HG02970 (cell line): Measurements from ENCODE around the gene PI4KA.

ENCODE experiments used
- ATAC-seq: cut with Tn5 transposase; IDR thresholded peaks from one replicate; pipeline ENCODE4 v1.9.1; 2021; ENCODE audit warnings: mild to moderate bottlenecking, moderate library complexity, moderate number of reproducible peaks; ENCODE audit not compliant: unreplicated experiment, low FRiP score

PI4KA gene

DNA sequence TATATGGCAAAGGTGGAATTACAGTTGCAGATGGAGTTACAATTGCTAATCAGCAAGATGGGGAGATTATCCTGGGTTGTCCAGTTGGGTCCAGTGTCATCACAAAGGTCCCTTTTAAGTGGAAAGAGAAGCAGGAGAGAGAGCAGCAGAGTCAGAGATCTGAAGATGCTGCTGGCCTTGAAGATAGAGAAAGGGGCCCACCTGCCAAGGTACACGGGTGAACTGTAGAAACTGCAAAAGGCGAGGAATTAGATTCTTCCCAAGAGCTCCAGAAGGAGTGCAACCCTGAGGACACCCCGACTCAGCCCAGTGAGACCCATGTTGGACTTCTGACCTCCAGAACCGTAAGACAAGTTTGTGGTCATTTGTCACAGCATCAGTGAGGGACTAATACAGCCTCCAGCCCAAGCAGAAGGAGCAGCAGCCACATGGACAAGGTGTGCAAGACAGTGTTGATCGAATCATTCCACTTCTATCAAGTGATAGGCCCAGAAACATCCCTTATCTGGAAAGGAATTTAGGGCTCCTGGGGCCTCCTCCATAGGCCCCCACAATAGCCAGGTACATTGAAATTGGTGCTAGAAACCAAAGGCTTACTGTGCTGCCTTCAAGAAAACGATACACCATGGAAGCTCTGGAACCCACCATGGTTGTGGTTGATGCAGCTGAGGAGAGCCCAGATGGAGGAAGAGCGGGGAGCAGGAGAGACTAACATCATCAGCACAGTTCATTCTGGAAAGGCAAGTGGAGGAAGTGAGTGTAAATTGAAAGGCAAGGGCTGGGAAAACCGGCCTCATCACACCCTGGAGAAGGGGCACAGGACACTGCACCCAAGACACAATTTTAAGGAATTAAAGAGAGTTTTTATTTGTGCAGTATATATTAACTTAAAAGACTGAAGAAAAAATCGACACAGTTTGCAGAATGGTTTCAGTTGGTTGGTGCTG, 23.5 kb upstream of the PI4KA start:
- ATAC-seq: no peak

DNA sequence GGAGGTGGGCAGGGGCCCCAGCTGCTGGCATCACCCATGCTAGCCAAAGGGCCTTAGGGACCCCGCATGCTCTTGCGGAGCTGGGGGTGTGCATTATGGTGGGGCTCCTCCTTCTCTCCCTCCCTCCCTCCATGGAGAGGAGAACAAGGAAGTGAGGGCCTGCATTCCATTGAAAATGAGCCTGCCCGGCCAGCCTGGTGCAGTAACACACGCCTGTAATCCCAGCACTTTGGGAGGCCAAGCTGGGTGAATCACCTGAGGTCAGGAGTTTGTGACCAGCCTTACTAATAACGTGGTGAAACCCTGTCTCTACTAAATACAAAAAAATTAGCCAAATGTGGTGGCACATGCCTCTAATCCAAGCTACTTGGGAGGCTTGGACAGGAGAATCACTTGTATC, 22.6 kb upstream of the PI4KA start:
- no peak for ATAC-seq

DNA sequence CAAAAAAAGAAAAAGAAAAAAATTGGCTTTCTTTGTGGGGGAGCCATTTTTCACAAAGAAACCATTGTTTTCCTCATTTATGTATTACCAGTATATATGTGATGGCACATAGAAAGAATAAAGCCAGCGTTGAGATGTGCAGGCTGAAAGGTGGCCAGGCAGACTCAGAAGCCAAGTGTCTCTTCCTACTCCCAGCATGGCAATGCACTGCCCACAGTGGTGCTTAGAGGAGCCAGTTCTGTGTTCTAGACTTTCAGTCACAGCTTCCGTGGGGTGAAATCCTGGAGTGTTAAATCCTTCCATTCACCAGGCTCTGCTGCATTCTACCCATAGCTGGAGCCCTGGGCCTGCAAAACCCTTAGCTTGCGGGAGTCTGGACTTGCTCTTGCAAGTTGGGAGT, 19.1 kb upstream of the PI4KA start:
- ATAC-seq: no peak

DNA sequence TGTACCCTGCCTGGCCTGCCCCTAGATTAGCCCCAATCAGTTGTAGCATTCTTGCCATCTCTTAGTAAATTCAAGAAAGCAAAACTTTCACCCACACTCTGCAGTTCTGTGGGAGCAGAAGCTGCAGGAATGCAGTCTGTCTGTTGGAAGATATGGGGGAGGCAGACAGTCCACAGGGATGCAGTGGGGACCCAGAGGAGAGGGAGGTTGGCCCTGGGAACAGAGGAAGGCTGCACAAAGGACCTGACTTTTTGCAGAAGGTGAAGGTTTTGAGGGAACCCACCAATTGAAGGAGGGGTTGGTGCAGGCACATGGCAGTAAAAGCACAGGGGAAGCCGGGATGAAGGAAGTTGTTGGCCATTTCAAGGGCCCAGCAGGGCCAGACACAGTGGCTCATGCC, 16.7 kb upstream of the PI4KA start:
- no peak for ATAC-seq

DNA sequence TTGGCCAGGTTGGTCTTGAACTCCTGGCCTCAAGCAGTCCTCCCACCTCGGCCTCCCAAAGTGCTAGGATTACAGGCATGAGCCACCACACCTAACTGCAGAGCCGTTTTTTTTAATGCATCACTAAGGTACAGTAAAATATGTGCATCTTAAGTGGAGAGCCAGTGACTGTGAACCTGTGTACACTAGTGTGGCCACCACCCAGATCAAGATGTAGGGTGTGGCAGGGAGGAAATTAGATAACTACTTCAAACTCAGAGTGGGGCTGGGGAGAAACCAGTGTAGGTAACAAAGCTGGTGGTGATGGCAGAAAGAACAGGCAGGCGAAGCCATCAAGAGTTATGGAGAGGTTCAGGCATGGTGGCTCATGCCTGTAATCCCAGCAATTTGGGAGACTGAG, 14.6 kb upstream of the PI4KA start:
- ATAC-seq: no peak

DNA sequence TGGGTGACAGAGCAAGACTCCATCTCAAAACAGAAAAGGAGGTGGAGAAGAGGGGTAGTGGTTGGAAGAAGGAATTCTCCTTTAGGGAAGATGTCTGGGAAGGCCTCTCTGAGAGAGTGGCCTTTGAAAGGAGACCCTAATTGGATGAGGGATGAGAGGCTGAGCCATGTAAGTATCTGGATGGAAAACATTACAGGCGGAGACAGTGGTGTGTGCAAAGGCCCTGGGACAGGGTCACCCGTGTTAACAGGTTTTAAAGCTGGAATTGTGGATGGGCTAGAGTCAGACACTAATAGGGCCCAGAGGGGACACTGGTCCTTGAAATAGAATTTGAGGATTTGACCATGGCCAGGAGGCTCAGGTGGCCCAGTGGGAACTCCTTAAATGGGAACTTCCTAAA, 10.6 kb upstream of the PI4KA start:
- no peak for ATAC-seq

DNA sequence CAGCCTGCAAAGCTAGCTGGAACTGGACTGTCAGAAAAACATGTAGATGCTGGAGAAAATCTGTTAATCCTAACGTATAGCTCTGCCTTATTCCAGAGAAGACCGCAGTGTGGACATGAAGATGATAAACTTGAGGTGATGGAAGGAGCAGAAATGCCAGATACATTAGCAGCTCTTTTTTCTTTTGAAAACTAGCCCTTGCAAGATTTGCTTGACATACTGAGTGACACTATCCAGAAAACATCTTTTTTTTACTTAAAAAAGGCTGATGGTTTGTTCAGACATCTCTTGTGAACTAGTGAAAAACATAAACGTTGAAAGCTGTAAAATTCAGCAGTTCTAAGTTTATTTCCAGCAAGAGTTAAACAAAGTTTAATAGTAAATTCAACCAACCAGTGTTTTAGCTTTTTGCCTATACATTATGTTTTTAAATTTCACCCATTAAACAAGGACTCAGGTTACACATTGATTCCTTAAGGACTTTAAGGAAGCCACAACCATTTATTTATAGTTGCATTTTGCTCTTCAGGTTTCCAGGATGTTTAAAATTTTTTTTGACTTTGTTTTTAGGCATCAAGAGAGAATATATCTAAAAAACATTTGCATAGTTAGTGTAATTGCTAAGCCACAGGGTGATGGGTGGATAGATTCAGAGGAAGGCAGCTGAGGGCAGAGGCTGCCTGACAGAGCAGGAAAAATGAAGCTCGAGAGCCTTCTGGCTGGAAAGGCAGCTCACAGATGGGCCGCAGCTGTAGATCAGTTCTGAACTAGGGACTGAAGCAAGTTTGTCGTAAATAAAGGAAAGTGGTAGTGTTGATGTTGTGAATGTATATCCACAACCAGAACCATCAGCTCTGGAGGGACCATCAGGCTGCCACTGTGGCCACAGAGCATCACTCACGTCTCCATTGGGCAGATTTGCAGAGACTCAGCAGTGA, 9.7 kb upstream of the PI4KA start:
- ATAC-seq: no peak

DNA sequence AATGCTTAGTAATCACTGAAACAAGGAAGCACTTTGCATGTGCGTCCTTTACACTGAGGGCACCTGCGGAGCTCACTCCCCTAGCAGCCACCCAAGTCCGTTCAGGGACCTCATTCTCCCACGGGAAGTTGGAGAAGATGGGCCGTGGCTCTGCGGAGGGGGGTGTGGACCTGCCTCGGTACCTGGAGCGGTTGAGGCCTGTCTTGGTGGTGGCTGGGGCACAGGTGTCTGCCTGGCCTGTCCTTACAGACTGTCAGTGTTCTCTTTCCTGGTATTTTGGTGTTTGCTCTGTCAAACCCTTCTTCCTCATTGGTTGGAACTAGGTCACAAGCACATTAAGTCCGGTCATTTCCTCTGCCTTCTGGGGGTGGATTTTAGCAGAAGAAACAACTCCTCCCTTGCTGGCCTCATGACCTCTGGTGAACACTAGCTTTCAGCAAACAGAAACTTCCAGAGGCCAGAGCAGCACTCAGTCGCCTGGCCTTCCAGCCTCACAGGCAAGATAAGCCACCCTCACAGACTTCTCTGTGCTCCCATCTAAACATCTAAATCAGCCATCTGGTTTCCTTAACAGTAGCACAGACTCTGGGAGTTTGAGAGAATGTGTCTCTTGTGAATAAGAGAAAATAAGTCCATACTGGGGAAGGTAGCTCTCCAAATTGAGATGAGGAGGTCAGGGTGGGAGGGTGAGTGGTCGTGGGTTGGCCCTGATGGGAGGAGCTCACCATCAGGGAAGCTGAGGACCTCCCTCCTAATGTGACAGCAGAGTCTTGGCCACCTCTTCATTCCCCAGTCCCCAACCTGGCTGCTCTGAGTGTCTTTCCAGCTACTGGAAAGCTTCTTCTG, 8.8 kb upstream of the PI4KA start:
- no peak for ATAC-seq

DNA sequence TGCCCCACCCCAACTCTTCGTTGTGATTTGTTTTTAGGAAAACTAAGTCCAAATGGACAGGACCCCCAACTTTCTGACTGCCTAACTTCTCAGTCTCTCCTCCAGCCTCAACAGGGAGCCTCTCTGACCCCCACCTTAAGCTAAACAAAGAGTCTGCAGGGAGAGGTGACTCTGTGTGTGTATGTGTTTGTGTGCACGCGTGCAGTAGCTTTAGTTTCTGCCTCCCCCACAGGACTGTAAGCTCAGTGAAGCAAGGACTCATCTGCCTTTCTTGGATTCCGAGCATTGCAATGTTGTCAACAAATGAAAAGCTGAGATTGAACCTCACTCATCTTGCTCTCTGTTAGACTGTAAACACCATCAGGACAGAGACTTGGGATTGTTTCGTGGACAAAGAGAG, 8.1 kb upstream of the PI4KA start:
- ATAC-seq: no peak

DNA sequence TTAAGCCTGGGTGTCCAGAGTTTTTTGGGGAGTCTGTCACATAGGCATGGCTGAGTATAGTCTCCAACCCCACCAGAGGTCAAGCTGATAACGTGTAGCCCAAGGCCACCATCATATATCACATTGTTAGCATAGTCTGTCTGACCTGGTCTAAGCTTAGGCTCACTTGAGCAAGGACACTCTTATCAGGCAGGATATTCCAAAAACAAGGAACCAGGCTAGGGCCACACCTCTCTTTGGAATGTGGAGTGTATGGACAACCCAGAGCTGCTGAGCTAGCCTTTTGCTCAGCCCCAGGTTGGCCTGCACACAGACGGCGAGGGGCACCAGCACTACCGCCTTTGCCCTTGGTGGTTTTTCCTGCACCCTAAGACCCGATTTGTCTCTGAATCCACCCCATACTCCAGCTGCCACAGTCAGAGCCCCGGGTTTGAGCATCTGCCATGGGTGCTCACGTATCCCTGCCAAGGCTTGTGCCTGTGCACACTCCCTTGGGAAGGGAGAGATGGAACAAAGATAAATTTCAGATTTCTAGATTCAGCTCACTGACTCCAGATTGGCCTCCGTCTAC, 7.3 kb upstream of the PI4KA start:
- no peak for ATAC-seq

DNA sequence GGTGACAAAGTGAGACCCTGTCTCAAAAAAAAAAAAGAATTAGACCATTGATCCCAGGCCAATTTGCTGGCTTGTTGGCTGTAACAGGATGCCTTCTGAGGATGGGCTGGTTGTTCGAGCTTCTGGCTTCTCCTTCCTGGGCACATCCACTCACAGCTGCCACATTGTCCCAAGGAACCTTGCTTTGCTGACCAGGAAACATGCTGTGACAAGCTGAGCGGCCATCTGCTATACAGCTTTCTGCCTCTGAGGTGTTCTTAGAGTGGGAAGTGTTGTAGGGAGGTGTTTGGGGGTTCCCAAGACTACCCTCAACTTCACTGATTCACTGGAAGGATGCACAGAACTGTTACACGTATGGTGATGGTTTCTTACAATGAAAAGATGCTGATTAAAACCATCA, 6.7 kb upstream of the PI4KA start:
- ATAC-seq: no peak

DNA sequence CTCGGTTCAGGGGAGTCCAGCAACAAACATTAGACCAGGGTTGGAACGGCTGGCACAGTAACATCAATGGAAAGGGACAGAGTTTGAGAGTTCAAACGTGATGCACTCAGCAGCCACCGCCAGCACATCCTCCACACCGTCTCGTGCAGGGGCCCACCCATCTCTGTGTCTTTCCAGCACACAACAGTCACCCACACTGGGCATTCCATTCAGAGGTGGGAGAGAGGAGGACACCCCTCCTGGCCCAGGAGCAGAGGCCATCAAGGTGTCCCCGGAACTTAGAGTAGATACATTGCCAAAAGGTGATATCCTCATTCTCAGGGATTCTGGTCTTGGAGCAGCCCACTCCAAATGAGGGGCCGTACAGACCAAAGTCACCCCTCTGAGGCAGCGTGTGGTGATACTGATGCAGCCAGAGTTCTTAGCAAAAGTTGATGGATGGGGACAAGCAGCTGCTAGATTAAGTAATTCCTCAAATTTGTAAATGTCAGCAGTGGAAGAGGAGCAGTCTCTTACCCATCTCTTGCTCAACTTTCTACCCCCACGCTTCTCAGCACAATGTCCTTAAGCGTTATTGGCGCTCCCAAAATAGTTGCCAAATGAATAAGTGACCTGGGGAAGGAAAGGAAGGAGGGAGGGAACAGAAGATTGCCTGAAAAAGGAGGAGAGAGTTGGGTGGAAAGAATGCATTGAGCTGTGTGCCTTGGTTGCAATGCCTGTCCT, 5.7 kb upstream of the PI4KA start:
- no peak for ATAC-seq

DNA sequence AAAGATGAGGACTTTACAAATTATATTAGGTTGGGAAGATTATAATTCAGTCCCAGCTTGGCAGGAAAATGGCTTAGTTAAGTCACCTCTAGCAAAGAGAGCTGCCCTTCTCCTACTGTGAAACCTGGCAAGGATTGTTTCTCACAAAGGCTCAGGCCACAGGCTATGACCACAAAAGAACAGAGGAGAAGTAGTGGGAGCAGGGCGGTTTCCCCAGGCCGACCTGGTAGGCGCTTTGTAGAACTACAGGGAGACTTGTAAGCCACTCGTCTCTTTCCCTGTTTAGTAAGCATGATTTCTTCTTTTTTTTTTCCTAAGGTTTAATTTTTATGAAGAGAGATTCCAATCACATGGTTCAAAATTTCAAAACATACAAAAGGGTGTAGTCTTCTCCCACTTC, 4.8 kb upstream of the PI4KA start:
- no peak for ATAC-seq

DNA sequence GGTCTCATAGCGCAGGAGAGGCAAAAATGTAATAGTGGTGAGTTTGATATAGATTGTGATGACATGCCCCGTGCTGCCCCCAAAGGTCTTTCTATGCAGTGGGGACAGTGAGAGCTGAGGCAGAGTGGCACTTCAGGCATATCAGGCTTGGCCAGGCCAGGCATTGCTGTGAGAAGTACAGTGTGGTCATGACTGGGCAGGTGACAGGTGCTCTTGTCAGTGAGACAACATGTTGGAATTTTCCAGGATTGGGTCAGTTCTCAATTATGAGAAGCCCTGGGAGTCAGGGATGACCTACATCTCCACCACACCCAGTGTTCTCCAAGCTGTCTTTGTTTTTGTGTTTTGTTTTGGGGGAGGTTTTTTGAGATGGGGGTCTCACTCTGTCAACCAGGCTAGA, 3.9 kb upstream of the PI4KA start:
- no peak for ATAC-seq

DNA sequence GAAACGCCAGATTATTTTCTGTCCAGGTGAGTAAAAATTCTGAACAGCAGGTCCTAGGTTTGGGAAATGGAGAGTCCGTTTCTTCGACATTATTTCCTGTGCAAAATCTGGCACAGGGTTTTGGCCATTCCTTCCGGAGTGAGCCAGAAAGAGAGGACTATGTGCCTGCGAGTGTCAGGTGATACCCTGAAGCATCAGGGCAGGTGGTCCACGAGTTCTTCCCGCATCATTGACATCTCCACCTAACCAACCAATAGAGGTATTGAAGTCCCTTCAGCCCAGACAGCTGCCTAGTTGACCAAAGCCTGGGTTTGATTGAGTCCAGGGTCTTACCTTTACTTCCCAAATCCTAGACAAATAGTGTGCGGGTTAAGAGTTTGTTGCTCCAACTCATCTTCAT, 1.0 kb upstream of the PI4KA start:
- ATAC-seq: no peak

DNA sequence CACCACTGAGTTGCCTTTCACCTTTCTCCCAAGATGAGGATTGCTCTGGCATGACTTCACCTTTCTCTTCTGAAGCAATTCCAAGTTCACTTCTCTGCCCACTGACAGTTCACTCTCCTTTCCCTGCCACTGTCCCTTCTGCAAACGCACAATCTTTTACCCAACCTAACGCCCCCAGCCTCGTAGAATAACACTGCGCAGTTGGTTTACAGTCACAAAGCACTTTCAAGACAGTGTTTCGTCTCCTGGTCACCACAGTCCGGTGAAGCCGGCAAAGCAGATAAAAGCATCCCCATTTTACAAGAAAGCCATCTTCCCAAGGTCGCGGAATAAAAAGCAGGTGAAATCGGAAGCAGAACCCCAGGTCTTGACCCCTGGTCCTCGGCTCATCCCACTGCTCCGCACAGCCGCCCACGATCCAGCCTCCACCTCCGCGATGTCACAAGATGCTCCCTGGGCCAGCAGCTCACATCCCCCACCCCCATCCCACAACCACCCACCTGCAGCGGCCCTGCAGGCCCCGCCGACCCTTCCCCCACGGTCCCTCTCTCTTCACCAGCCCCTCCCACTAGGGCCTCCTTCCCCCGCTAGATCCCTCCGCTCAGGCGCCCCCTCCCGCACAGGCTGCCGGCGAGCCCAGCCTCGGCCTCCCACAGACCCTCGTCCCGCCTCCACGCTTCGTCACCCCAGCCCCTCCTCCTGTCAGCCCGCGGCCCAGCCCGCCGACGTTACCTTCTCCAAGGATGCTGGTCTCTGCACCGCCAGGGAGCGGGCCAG, 585 bp downstream of the PI4KA start:
- ATAC-seq: peak; percentile 48

DNA sequence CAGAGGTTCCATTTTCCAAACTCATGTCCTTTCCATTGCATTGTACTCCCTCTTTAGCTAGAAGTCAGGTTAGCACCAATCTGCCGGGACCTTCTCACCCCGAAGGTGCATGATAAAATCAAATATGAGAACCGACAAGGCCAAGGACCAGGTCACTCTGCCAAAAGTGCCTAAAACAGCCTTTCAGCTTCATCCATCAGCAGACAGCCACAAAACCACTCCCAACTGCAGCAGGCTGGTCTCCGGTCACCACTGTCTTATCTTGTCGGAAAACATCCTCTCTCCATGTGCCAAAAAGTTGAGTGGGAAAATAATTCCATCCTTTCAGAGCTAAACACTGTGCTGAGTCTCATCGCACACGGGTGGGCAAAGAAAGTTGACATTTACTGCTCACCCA, 1.4 kb downstream of the PI4KA start:
- no peak for ATAC-seq

DNA sequence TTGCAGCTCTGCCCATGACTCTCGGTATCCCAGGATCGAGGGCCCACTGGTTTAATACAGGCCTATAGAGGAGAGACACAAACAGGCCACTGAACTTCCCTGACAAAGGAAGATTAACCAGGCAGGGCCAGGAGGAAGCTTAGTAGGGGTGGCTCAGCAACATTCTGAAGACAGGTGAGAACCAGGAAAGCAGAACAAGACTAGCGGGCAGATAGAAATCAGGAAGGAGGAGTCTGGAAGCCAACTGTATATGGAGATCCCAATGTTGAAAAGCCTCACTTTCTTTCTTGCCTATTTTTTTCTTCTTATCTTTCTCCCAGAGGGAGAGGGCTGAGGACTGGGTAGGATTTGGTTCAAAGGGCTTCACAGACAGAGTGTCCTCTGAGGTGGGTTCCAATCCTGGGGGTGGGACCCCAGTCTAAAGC, 5.4 kb downstream of the PI4KA start:
- ATAC-seq: no peak

DNA sequence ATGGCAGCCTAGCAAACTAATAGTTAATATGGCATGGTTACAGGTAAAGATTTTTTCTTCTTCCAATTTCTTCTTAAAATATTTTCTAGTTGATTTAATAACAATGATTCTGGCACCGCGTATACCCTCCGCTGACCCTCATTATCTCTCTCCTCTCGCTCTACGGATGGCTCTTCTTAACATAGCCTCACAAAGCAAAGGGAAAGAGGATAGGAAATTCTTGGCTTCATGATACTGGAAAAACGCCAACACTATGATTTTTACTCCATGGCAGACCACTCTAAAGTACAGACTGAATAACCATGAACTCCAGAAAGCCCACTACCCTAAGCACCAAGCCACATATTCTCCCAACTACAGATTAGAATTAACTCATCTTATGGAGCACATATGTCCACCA, 6.1 kb downstream of the PI4KA start:
- no peak for ATAC-seq
